Thoracic aorta (tissue), 2 donors: Measurements from ENCODE around the gene NRARP. TPM values are rescaled to one million over a fixed set of nuclear protein-coding genes. Genes with fewer than 3 reads are reported as not detected.

ENCODE experiments used
- ATAC-seq: fragments of 150-250 bp; one replicate; pipeline ENCODE4 v1.8.0; 2017; ENCODE audit warnings: low read depth; ENCODE audit not compliant: insufficient number of reproducible peaks, low FRiP score
- DNase-seq: peaks from one replicate; pipeline ENCODE4 v3.0.0-alpha.2; 2020; ENCODE audit warnings: low spot score
- H3K27ac ChIP-seq, 2 donors: fragments of 200-600 bp; sonication (generic); 1 replicate in 1 of 2; 2 replicates in 1 of 2; pipeline ENCODE4 v1.5.1; 2016; ENCODE audit warnings: mild to moderate bottlenecking in 2 of 2, moderate library complexity in 2 of 2
- H3K27me3 ChIP-seq: fragments of 200-600 bp; sonication (generic); replicated peaks from 2 replicates; pipeline ENCODE4 v1.6.0; 2016; ENCODE audit warnings: mild to moderate bottlenecking; ENCODE audit not compliant: insufficient read depth
- H3K36me3 ChIP-seq: fragments of 200-600 bp; sonication (generic); one replicate; pipeline ENCODE4 v1.5.1; 2016
- H3K4me1 ChIP-seq, 2 donors: fragments of 200-600 bp; sonication (generic); 1 replicate in 1 of 2; 2 replicates in 1 of 2; pipeline versions ENCODE4 v1.5.1 to v1.6.0; 2016; ENCODE audit warnings: low read depth in 2 of 2, mild to moderate bottlenecking in 1 of 2; ENCODE audit not compliant: control insufficient read depth in 1 of 2
- H3K4me3 ChIP-seq: fragments of 200-600 bp; sonication (generic); 2 replicates; pipeline ENCODE4 v1.5.1; 2016; ENCODE audit warnings: mild to moderate bottlenecking
- H3K9me3 ChIP-seq: fragments of 200-600 bp; sonication (generic); 2 replicates; pipeline ENCODE4 v1.5.1; 2016
- total RNA-seq, 2 donors: library from RNA; depleted of rRNA; stranded (reverse); fragments of >200 nt; gene quantifications; one replicate each; pipeline versions ENCODE4 v1.1.0 to v1.2.3, GENCODE V29; 2016
- TF ChIP-seq, protein P1 (sequence below): fragments of 200-600 bp; sonication (generic); IDR thresholded peaks from one replicate; pipeline ENCODE4 v1.5.1; 2019; ENCODE audit warnings: antibody characterized with exemption

Gene NRARP
- total RNA-seq, 2 donors from 2014 or later, result 8.5 to 16.9 TPM

DNA sequence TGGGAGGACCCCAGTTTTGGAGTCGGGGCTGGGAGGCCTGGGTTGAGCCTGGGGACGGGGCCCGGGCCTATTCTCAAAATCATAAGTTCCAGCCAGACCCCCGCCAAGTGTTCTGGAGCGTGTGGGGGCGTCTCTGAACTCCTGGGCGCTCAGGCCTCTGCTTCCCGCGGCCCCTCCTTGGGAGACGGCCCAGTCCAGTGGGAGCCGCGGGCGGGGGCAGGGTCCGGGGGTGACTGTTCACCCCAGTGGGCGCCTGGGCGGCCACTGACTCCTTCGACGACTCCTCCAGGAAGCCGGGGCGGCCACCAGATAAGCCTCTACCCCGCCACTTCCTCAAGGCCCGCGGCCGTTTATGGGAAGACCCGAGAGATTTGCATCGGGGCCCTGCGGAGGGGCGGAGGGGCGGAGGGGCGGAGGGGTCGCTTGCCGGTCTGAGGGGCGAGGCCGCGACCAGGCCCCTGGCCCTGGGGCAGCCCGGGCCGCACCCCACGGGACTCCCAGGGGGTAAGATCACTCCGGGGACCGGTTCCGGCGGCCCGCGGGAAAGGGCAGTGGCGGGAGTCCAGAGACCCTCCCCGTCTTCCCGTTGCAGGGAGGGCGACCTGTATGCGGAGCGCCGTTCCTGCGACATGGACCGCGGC, 23.9 kb downstream of the NRARP start:
- Histone ChIP-seq H3K4me3 (peak overlapping the region; percentile 86), H3K27me3 (no peaks in the 10 kb centered on the region), H3K4me1 (peaks cover 14 to 27% of the 10 kb centered on the region in 2 donors), H3K27ac (peak overlapping the region; percentile 23 to 86), H3K9me3 (no peaks in the 10 kb centered on the region), H3K36me3 (peaks cover 3% of the 10 kb centered on the region)
- TF ChIP-seq, protein P1, sequence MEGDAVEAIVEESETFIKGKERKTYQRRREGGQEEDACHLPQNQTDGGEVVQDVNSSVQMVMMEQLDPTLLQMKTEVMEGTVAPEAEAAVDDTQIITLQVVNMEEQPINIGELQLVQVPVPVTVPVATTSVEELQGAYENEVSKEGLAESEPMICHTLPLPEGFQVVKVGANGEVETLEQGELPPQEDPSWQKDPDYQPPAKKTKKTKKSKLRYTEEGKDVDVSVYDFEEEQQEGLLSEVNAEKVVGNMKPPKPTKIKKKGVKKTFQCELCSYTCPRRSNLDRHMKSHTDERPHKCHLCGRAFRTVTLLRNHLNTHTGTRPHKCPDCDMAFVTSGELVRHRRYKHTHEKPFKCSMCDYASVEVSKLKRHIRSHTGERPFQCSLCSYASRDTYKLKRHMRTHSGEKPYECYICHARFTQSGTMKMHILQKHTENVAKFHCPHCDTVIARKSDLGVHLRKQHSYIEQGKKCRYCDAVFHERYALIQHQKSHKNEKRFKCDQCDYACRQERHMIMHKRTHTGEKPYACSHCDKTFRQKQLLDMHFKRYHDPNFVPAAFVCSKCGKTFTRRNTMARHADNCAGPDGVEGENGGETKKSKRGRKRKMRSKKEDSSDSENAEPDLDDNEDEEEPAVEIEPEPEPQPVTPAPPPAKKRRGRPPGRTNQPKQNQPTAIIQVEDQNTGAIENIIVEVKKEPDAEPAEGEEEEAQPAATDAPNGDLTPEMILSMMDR, result no peak
- ATAC-seq, result no peak
- DNase-seq, result no peak

GRCh38 chr9:137277329-137278041, 24.6 kb downstream of the NRARP start, which contains the start of gene TOR4A:
Gene TOR4A, plus strand, starts transcription at chr9:137277726. Its CDS starts 964 bp downstream, at chr9:137278690.
- peak within 1 kb of the TSS; percentile 86 for H3K4me3 ChIP-seq
- peaks cover 10% of the 10 kb centered on the region for H3K36me3 ChIP-seq
- TF ChIP-seq, protein P1, result no peak
- no peaks in the 10 kb centered on the region for H3K9me3 ChIP-seq
- DNase-seq, result peak; percentile 66
- peaks cover 14 to 27% of the 10 kb centered on the region in 2 donors for H3K4me1 ChIP-seq
- ATAC-seq, result peak; percentile 62
- H3K27me3 ChIP-seq, result no peaks in the 10 kb centered on the region
- H3K27ac ChIP-seq, result peak within 1 kb of the TSS; percentile 80 to 86

- TF ChIP-seq, protein P1, result no peak
- H3K9me3 ChIP-seq, result no peaks in the 10 kb centered on the region
- H3K27ac ChIP-seq, result peak overlapping the region; percentile 80 to 86
- ATAC-seq (peak; percentile 64), DNase-seq (no peak)
- H3K36me3 ChIP-seq, result peaks cover 18% of the 10 kb centered on the region
- H3K4me1 ChIP-seq, result peaks cover 14 to 27% of the 10 kb centered on the region in 2 donors
- H3K27me3 ChIP-seq, result no peaks in the 10 kb centered on the region
- H3K4me3 ChIP-seq, result peak overlapping the region; percentile 86
These were observed 25.4 kb downstream of the NRARP start for GRCh38 chr9:137276473-137277328.

DNA sequence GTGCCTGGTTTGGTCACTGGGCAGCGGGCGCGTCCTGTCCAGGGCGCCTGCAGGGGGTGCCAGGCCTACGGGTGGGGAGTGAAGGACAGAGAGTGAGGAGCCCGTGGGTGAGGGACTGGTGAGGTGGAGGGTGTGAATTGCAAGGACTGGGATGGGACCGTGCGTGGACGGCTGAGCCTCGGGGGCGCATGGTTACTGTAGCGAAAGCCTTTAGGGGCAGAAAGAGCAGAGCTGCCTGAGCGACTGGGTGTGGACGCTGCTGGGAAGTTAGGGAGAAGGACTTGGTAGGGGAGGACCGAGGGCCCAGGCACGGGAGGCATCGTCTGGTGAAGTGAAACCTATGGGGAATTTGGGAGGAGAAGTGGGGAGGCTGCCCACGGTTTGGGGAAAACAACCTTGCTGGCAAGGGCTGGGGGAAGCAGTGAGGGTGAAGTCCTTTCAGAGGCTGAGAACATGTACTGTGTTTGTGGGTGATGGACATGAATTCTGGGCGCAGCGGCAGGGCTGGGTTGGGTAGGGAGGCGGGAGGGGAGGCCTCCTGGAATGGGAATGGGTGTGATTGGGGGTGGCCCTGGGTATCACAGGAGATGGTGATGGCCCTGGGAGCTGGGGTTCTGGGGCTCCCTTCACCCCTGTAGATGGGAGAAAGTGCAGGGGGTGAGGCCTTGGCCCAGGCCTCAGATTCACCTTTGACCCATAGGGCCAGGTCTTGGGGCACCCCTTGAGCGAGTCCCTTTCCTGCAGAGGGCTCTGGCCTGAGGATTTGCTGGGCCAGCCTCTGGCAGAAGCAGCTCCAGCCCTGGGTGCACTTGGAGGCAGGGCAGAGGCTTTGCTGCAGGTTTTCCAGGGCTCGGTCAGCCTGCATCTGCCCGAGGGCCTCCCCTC, 26.2 kb downstream of the NRARP start:
- Histone ChIP-seq H3K4me3 (no peak overlapping the region), H3K9me3 (no peaks in the 10 kb centered on the region), H3K27me3 (no peaks in the 10 kb centered on the region), H3K4me1 (peaks cover 18 to 31% of the 10 kb centered on the region in 2 donors), H3K27ac (peak overlapping the region in 1 of 2 donors; percentile 86), H3K36me3 (peaks cover 23% of the 10 kb centered on the region)
- DNase-seq, result no peak
- TF ChIP-seq, protein P1, result no peak
- ATAC-seq, result no peak
